Measurements from ENCODE around the gene CNFN.

CNFN gene

GRCh38 chr19:42355896-42356295, 34.2 kb downstream of the CNFN start:
- Mint-ChIP-seq H3K4me1 (no peaks in the 10 kb centered on the region), H3K36me3 (ENCODE audit: low read depth) (peaks cover 37% of the 10 kb centered on the region), H3K9me3 (no peaks in the 10 kb centered on the region), H3K27ac (no peak overlapping the region), H3K27me3 (ENCODE audit: low read depth) (no peaks in the 10 kb centered on the region), H3K4me3 (no peak overlapping the region)
- TF ChIP-seq CTCF (IDR thresholded peaks at IDR 0.05; ENCODE audit: unreplicated experiment in 3 of 3): no peak

- Mint-ChIP-seq H3K27ac (no peak overlapping the region), H3K4me1 (no peaks in the 10 kb centered on the region), H3K9me3 (no peaks in the 10 kb centered on the region), H3K4me3 (no peak overlapping the region), H3K36me3 (ENCODE audit: low read depth) (peaks cover 34% of the 10 kb centered on the region), H3K27me3 (ENCODE audit: low read depth) (no peaks in the 10 kb centered on the region)
- no peak for TF ChIP-seq CTCF (IDR thresholded peaks at IDR 0.05; ENCODE audit: unreplicated experiment in 3 of 3)
These were observed 36.6 kb downstream of the CNFN start for GRCh38 chr19:42353341-42354015.

DNA sequence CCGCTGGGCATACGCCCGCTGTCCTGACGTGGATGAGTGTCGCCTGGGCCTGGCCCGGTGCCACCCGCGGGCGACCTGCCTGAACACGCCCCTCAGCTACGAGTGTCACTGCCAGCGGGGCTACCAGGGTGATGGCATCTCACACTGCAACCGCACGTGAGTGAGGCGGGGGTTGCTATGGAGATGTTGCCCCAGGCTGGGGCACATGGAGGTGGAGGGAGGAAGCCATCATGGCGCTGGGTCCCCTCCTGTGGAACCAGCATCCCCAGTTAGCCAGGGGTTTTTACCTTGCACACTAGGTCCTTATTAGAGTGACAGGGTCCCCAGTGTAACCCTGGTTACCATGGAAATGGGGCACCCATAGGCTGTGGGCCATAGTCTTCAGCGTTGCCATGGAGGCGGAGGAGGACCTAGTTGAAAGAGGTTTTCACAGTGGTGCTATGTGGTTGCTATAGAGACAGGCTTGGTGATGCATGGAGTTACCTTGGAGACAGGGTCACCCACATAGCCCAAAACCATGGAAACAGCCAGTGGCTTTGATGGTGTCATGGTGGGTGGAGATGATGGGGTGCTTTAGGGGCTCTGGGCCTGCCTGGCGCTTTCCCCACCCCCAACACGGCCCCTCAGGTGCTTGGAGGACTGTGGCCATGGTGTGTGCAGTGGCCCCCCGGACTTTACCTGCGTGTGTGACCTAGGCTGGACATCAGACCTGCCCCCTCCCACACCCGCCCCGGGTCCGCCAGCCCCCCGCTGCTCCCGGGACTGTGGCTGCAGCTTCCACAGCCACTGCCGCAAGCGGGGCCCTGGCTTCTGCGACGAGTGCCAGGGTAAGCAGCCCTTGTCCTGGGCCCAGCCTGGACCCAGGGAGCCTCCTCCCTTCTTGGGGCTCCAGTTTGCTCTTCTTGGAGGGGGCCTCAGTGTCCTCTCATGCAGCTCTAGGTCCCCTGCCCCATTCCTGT, 37.5 kb downstream of the CNFN start:
- Mint-ChIP-seq H3K4me3 (no peak overlapping the region), H3K9me3 (no peaks in the 10 kb centered on the region), H3K27ac (no peak overlapping the region), H3K36me3 (ENCODE audit: low read depth) (peaks cover 38% of the 10 kb centered on the region), H3K4me1 (no peaks in the 10 kb centered on the region), H3K27me3 (ENCODE audit: low read depth) (no peaks in the 10 kb centered on the region)
- TF ChIP-seq CTCF (IDR thresholded peaks at IDR 0.05; ENCODE audit: unreplicated experiment in 3 of 3): no peak

- H3K4me1 Mint-ChIP-seq: no peaks in the 10 kb centered on the region
- no peak overlapping the region for H3K4me3 Mint-ChIP-seq
- H3K9me3 Mint-ChIP-seq: no peaks in the 10 kb centered on the region
- no peak for TF ChIP-seq CTCF (IDR thresholded peaks at IDR 0.05; ENCODE audit: unreplicated experiment in 3 of 3)
- no peaks in the 10 kb centered on the region for H3K27me3 Mint-ChIP-seq (ENCODE audit: low read depth)
- H3K36me3 Mint-ChIP-seq (ENCODE audit: low read depth): peaks cover 42% of the 10 kb centered on the region
- H3K27ac Mint-ChIP-seq: no peak overlapping the region
These were observed 38.9 kb downstream of the CNFN start for GRCh38 chr19:42351079-42351735.

GRCh38 chr19:42350417-42350816, 39.7 kb downstream of the CNFN start:
- H3K27ac Mint-ChIP-seq: no peak overlapping the region
- H3K36me3 Mint-ChIP-seq (ENCODE audit: low read depth): peaks cover 43% of the 10 kb centered on the region
- H3K27me3 Mint-ChIP-seq (ENCODE audit: low read depth): no peaks in the 10 kb centered on the region
- no peaks in the 10 kb centered on the region for H3K9me3 Mint-ChIP-seq
- TF ChIP-seq CTCF (IDR thresholded peaks at IDR 0.05; ENCODE audit: unreplicated experiment in 3 of 3): no peak
- no peaks in the 10 kb centered on the region for H3K4me1 Mint-ChIP-seq
- no peak overlapping the region for H3K4me3 Mint-ChIP-seq
